ENCODE results near the gene MAN2A1. TPM values are rescaled to one million over a fixed set of nuclear protein-coding genes. Genes with fewer than 3 reads are reported as not detected.

The MAN2A1 gene
- total and polyA plus RNA-seq, 10 donors, result 9.5 to 84.8 (median 54.5) TPM

DNA sequence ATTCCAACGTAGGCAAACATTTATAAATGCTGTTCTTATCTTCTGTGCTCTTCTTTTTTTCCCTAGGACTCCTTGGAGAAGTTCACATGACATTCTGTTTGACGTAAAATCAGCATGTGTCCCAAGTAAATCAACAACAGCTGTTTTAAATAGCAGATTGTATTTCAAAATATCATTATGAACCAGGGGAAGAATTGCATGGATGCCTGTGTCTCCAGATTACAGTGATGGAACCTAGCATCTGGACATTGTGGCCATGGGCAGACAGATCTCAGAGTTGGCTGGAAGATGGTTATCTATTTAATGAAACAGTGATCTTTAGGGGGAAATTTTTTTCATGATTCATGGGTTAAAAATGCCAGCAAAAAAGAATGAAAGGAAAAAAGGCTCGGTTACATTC is 222.0 kb downstream of the MAN2A1 start:
- no peaks in the 10 kb centered on the region for H3K36me3 ChIP-seq
- H3K4me1 ChIP-seq, result no peaks in the 10 kb centered on the region
- no peak overlapping the region for H3K4me3 ChIP-seq
- H3K9me3 ChIP-seq, result no peaks in the 10 kb centered on the region
- no peak overlapping the region for H3K27ac ChIP-seq
- no peak for DNase-seq
- H3K27me3 ChIP-seq (replicated peaks in 1 of 7), result no peaks in the 10 kb centered on the region
- WGBS, 5 donors, result 73 to 84% (median 79%) methylated on average over 3 of the region's 3 CpGs
- intact Hi-C loops (cut with DNase I; ENCODE audit: low total_unique reads), result no loop called here
- TF ChIP-seq POLR2AphosphoS5 (IDR thresholded peaks at IDR 0.05), result no peak
- TF ChIP-seq POLR2A (IDR thresholded peaks at IDR 0.05), result no peak
- TF ChIP-seq, protein P1, sequence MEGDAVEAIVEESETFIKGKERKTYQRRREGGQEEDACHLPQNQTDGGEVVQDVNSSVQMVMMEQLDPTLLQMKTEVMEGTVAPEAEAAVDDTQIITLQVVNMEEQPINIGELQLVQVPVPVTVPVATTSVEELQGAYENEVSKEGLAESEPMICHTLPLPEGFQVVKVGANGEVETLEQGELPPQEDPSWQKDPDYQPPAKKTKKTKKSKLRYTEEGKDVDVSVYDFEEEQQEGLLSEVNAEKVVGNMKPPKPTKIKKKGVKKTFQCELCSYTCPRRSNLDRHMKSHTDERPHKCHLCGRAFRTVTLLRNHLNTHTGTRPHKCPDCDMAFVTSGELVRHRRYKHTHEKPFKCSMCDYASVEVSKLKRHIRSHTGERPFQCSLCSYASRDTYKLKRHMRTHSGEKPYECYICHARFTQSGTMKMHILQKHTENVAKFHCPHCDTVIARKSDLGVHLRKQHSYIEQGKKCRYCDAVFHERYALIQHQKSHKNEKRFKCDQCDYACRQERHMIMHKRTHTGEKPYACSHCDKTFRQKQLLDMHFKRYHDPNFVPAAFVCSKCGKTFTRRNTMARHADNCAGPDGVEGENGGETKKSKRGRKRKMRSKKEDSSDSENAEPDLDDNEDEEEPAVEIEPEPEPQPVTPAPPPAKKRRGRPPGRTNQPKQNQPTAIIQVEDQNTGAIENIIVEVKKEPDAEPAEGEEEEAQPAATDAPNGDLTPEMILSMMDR (IDR thresholded peaks at IDR 0.05 in 8 of 11, conservative IDR thresholded peaks at IDR 0.05 in 3 of 11), result no peak

DNA sequence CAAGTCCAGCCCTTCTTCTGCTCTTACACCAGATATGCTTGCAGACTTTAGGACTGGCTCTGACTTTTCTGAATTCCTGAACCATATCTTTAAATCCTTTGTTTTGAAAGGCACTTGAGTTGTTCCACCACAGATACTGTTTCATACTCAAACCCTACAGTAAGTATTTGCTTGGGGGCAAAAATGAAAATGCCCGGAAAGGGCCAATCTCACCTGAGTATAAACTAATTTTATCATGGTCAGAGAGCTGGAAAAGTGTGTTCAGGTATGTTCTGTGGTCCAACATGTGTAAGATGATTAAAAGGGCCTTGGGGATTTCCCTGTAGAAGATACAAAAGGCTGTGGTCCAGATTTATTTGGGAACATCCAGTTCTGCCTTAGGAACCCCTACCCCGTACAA is 225.2 kb downstream of the MAN2A1 start:
- Histone ChIP-seq H3K4me3 (no peak overlapping the region), H3K27me3 (replicated peaks in 1 of 7) (no peaks in the 10 kb centered on the region), H3K9me3 (peaks cover 0 to 4% (median 0%) of the 10 kb centered on the region in 8 donors), H3K36me3 (no peaks in the 10 kb centered on the region), H3K4me1 (no peaks in the 10 kb centered on the region), H3K27ac (no peak overlapping the region)
- 86 to 97% (median 92%) methylated on average over 2 of the region's 2 CpGs for WGBS, 5 donors
- no peak for DNase-seq
- intact Hi-C loops (cut with DNase I; ENCODE audit: low total_unique reads), result no loop called here
- no peak for TF ChIP-seq POLR2AphosphoS5 (IDR thresholded peaks at IDR 0.05)
- TF ChIP-seq, protein P1 (IDR thresholded peaks at IDR 0.05 in 8 of 11, conservative IDR thresholded peaks at IDR 0.05 in 3 of 11), result no peak
- TF ChIP-seq POLR2A (IDR thresholded peaks at IDR 0.05), result no peak

DNA sequence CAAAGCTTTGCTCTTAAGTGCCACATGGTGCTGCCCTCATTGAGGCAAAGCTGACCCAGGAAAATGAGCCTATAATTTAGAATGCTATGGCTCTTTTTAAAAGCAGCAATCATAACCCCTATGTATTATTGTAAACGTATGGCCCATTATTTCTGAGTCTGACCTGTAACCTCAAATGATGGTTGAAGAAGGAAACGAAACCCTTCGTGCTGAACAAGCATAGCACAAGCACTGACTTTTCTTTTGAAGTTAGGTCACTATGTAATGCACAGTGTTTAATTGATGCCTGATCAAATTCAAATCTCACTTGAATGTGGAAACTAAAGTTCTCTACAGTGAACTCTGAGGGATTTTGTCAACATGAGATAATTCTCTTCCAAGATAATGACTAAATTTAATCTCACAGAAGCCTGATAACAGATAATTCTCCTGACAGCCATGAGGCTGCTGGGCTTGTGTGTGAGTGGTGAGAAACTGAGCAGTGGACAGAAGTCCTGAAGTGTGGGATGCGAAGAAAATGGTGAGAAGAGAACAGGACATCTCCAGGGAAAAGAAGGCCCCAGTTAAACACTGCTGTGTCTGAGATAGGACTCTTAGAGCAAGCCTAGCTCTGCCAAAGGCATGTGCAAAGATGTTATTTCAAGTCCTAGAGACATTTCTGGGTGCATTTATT is 226.9 kb downstream of the MAN2A1 start:
- no peak for TF ChIP-seq POLR2AphosphoS5 (IDR thresholded peaks at IDR 0.05)
- TF ChIP-seq POLR2A (IDR thresholded peaks at IDR 0.05), result no peak
- TF ChIP-seq, protein P1 (IDR thresholded peaks at IDR 0.05 in 8 of 11, conservative IDR thresholded peaks at IDR 0.05 in 3 of 11), result no peak
- DNase-seq, result no peak
- H3K27ac ChIP-seq, result no peak overlapping the region
- WGBS, 5 donors, result 72 to 84% (median 79%) methylated on average over 4 of the region's 4 CpGs
- intact Hi-C loops (cut with DNase I; ENCODE audit: low total_unique reads), result no loop called here
- no peak overlapping the region for H3K4me3 ChIP-seq
- no peaks in the 10 kb centered on the region for H3K27me3 ChIP-seq (replicated peaks in 1 of 7)
- peaks cover 0 to 4% (median 0%) of the 10 kb centered on the region in 8 donors for H3K9me3 ChIP-seq
- H3K4me1 ChIP-seq, result no peaks in the 10 kb centered on the region
- no peaks in the 10 kb centered on the region for H3K36me3 ChIP-seq

Measured in spleen (tissue), 11 donors.